ENCODE data around the gene TMEM132C.

The TMEM132C gene

DNA sequence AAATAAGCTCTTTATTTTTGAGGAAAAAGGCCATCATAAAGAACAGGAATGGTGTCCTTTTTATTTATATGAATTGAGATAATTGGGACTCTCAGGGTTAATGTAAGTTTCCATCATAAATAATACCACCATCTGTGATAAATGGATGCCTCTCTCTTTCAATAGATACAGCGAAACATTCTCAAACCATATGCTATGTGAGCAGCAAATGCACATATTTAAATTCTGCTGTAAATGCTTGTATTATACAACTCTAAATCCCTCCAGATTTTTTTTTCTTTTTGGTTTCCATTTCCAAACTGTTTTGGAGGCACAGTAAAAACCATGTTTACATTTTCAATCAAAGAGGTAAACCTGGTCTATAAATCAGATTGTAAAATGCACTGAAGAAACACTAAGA lies 132.3 kb downstream of the TMEM132C start:
- H3K4me3 ChIP-seq (ENCODE audit: low read length in 2 of 2): no peak overlapping the region
- no peaks in the 10 kb centered on the region for H3K9me3 ChIP-seq (ENCODE audit: control insufficient read depth in 2 of 2, low read length in 2 of 2)
- H3K27ac ChIP-seq (ENCODE audit: low read depth in 2 of 2, low read length in 2 of 2): no peak overlapping the region
- no peaks in the 10 kb centered on the region for H3K27me3 ChIP-seq (ENCODE audit: control insufficient read depth in 2 of 2, insufficient read depth in 2 of 2, low read length in 2 of 2)
- no peaks in the 10 kb centered on the region for H3K4me1 ChIP-seq (ENCODE audit: control insufficient read depth in 2 of 2, insufficient read depth in 2 of 2, low read length in 2 of 2)
- no peaks in the 10 kb centered on the region for H3K36me3 ChIP-seq (ENCODE audit: control insufficient read depth in 2 of 2, insufficient read depth in 2 of 2, low read length in 2 of 2)
- H3K9ac ChIP-seq (ENCODE audit: low read depth in 1 of 2, low read length in 2 of 2): no peak overlapping the region

DNA sequence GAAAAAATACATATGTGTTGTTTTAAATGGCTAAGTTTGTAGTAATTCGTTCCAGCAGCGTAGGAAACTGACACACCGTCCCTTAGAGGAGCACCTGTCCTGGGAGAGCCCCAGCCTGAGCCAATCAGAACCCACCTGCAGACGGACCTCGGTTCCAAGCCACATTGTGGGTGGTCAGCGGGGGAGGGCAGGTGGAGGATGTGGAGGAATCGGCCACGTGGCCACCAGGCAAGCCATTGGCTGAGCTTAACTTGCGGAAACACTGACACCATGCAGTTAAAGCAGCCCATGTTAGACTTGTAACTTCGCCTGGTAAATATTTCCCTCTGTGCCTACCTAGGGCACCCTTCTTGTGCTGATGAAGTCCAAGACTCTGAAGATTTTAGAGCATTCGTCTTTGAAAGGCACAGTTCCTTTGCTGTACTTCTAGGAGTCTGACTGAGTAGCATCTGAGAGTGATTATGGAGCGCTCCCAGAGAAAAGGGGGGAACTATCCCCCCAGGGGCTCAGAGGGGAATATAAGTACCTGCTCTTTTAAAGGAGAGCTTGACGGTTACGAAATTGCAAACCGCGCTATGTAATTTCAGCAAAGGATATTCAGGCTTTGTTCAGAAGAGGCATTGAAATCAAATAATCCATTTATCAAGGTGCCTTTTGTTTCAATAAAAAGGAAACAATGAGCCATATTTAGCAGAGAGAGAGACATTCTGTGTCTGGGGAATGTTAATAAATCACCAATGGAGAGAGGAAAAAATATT lies 135.7 kb downstream of the TMEM132C start:
- no peak overlapping the region for H3K27ac ChIP-seq (ENCODE audit: low read depth in 2 of 2, low read length in 2 of 2)
- H3K4me1 ChIP-seq (ENCODE audit: control insufficient read depth in 2 of 2, insufficient read depth in 2 of 2, low read length in 2 of 2): no peaks in the 10 kb centered on the region
- no peaks in the 10 kb centered on the region for H3K36me3 ChIP-seq (ENCODE audit: control insufficient read depth in 2 of 2, insufficient read depth in 2 of 2, low read length in 2 of 2)
- H3K9me3 ChIP-seq (ENCODE audit: control insufficient read depth in 2 of 2, low read length in 2 of 2): no peaks in the 10 kb centered on the region
- H3K9ac ChIP-seq (ENCODE audit: low read depth in 1 of 2, low read length in 2 of 2): no peak overlapping the region
- no peak overlapping the region for H3K4me3 ChIP-seq (ENCODE audit: low read length in 2 of 2)
- H3K27me3 ChIP-seq (ENCODE audit: control insufficient read depth in 2 of 2, insufficient read depth in 2 of 2, low read length in 2 of 2): no peaks in the 10 kb centered on the region

DNA sequence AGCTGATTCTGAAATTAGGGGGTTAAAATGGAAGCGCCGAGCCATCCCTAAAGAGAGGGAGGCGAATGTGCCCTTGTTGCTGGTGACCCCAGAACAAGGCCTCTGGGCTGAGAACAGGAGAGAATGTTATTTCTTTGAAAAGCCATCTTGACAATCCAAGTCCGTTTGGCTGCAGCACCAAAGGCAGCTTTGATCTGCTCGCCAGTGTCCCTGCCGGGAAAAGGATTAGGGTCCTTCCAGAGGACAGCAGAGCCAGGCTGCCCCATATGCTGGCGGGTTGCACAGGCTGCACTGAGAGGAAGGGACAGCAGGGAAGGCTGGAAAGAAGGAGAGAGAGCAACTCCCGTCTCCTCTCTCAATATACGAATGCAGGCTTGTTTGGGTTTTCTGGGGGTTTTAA lies 141.7 kb downstream of the TMEM132C start:
- no peaks in the 10 kb centered on the region for H3K9me3 ChIP-seq (ENCODE audit: control insufficient read depth in 2 of 2, low read length in 2 of 2)
- H3K27ac ChIP-seq (ENCODE audit: low read depth in 2 of 2, low read length in 2 of 2): no peak overlapping the region
- no peaks in the 10 kb centered on the region for H3K4me1 ChIP-seq (ENCODE audit: control insufficient read depth in 2 of 2, insufficient read depth in 2 of 2, low read length in 2 of 2)
- no peaks in the 10 kb centered on the region for H3K27me3 ChIP-seq (ENCODE audit: control insufficient read depth in 2 of 2, insufficient read depth in 2 of 2, low read length in 2 of 2)
- no peak overlapping the region for H3K4me3 ChIP-seq (ENCODE audit: low read length in 2 of 2)
- H3K9ac ChIP-seq (ENCODE audit: low read depth in 1 of 2, low read length in 2 of 2): no peak overlapping the region
- no peaks in the 10 kb centered on the region for H3K36me3 ChIP-seq (ENCODE audit: control insufficient read depth in 2 of 2, insufficient read depth in 2 of 2, low read length in 2 of 2)

DNA sequence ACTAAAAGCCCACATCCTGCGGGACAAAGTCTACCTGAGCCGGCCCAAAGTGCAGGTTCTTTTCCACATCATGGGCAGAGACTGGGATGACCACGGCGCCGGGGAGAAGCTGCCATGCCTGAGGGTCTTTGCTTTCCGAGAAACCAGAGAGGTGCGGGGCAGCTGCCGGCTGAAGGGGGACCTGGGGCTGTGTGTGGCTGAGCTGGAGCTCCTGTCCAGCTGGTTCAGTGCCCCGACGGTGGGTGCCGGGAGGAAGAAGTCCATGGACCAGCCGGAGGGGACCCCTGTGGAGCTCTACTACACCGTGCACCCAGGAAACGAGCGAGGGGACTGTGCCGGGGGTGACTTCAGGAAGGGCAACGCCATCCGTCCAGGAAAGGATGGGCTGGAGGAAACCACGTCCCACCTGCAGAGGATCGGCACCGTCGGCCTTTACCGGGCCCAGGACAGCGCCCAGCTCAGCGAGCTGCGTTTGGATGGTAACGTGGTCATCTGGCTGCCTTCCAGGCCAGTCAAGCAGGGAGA lies 148.1 kb downstream of the TMEM132C start:
- Histone ChIP-seq H3K4me1 (ENCODE audit: control insufficient read depth in 2 of 2, insufficient read depth in 2 of 2, low read length in 2 of 2) (no peaks in the 10 kb centered on the region), H3K36me3 (ENCODE audit: control insufficient read depth in 2 of 2, insufficient read depth in 2 of 2, low read length in 2 of 2) (no peaks in the 10 kb centered on the region), H3K9me3 (ENCODE audit: control insufficient read depth in 2 of 2, low read length in 2 of 2) (no peaks in the 10 kb centered on the region), H3K4me3 (ENCODE audit: low read length in 2 of 2) (no peak overlapping the region), H3K27me3 (ENCODE audit: control insufficient read depth in 2 of 2, insufficient read depth in 2 of 2, low read length in 2 of 2) (no peaks in the 10 kb centered on the region), H3K27ac (ENCODE audit: low read depth in 2 of 2, low read length in 2 of 2) (no peak overlapping the region), H3K9ac (ENCODE audit: low read depth in 1 of 2, low read length in 2 of 2) (no peak overlapping the region)

DNA sequence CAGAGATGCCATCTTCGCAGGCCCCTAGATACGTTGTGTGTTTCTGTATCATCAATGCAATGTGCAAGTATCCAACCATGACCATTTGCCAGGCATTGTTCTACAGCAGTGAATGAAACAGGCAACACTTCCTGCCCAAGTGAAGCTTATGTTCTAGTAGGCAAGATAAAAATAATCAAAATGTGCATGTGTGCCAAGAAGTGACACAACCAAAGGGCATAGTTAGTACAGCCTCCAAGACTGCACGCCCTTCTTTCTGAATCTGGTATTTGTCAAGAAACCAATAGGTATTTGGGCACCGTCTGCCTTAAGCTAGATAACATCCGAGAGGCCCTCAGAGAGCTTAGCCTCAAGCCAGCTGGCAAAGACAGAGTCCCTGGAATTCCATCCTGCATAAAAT lies 152.0 kb downstream of the TMEM132C start:
- no peaks in the 10 kb centered on the region for H3K4me1 ChIP-seq (ENCODE audit: control insufficient read depth in 2 of 2, insufficient read depth in 2 of 2, low read length in 2 of 2)
- H3K27ac ChIP-seq (ENCODE audit: low read depth in 2 of 2, low read length in 2 of 2): no peak overlapping the region
- no peaks in the 10 kb centered on the region for H3K36me3 ChIP-seq (ENCODE audit: control insufficient read depth in 2 of 2, insufficient read depth in 2 of 2, low read length in 2 of 2)
- no peak overlapping the region for H3K4me3 ChIP-seq (ENCODE audit: low read length in 2 of 2)
- H3K27me3 ChIP-seq (ENCODE audit: control insufficient read depth in 2 of 2, insufficient read depth in 2 of 2, low read length in 2 of 2): no peaks in the 10 kb centered on the region
- H3K9ac ChIP-seq (ENCODE audit: low read depth in 1 of 2, low read length in 2 of 2): no peak overlapping the region
- H3K9me3 ChIP-seq (ENCODE audit: control insufficient read depth in 2 of 2, low read length in 2 of 2): no peaks in the 10 kb centered on the region

DNA sequence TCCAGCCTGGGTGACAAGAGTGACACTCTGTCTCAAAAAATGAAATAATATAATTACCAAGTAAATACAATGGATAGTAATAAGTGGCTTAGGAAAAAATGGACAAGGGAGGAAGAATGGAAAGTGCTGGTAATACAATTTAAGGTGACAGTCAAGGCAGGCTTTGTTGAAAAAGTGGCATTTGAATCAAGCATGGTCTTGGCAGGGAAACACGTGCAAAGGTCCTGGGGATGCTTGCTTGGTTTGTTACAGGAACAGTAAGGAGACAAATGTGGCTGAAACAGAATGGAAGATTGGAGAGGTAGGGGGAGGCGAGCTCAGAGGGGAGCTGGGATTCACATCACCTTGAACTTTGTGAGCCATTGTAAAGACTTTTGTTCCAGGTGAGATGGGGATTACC lies 153.2 kb downstream of the TMEM132C start:
- no peaks in the 10 kb centered on the region for H3K4me1 ChIP-seq (ENCODE audit: control insufficient read depth in 2 of 2, insufficient read depth in 2 of 2, low read length in 2 of 2)

DNA sequence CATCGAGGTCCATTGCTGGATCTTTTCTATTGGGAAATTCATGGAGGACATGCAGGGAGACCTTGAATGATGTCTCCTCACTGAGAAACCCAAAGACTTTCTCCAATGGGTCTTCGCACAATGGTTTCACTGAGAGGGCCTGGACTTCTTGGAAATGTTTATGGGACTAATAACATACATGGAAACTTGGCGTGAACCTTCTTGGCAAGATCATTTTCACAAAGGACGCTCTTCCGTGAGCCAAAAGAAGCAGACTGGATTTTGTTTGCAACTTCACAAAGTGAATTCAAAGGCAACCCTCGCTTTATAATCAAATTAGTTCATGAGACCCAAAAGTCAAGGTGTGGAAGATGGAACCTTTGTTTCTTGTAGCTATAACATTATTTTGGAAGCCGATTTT lies 154.4 kb downstream of the TMEM132C start:
- no peaks in the 10 kb centered on the region for H3K4me1 ChIP-seq (ENCODE audit: control insufficient read depth in 2 of 2, insufficient read depth in 2 of 2, low read length in 2 of 2)
- H3K27ac ChIP-seq (ENCODE audit: low read depth in 2 of 2, low read length in 2 of 2): no peak overlapping the region
- H3K4me3 ChIP-seq (ENCODE audit: low read length in 2 of 2): no peak overlapping the region
- H3K27me3 ChIP-seq (ENCODE audit: control insufficient read depth in 2 of 2, insufficient read depth in 2 of 2, low read length in 2 of 2): no peaks in the 10 kb centered on the region
- H3K9me3 ChIP-seq (ENCODE audit: control insufficient read depth in 2 of 2, low read length in 2 of 2): no peaks in the 10 kb centered on the region
- H3K9ac ChIP-seq (ENCODE audit: low read depth in 1 of 2, low read length in 2 of 2): no peak overlapping the region
- no peaks in the 10 kb centered on the region for H3K36me3 ChIP-seq (ENCODE audit: control insufficient read depth in 2 of 2, insufficient read depth in 2 of 2, low read length in 2 of 2)

More for the DNA sequence above, 153.2 kb downstream of the TMEM132C start:
- Histone ChIP-seq H3K36me3 (ENCODE audit: control insufficient read depth in 2 of 2, insufficient read depth in 2 of 2, low read length in 2 of 2) (no peaks in the 10 kb centered on the region), H3K27me3 (ENCODE audit: control insufficient read depth in 2 of 2, insufficient read depth in 2 of 2, low read length in 2 of 2) (no peaks in the 10 kb centered on the region), H3K27ac (ENCODE audit: low read depth in 2 of 2, low read length in 2 of 2) (no peak overlapping the region), H3K4me3 (ENCODE audit: low read length in 2 of 2) (no peak overlapping the region), H3K9ac (ENCODE audit: low read depth in 1 of 2, low read length in 2 of 2) (no peak overlapping the region), H3K9me3 (ENCODE audit: control insufficient read depth in 2 of 2, low read length in 2 of 2) (no peaks in the 10 kb centered on the region)

DNA sequence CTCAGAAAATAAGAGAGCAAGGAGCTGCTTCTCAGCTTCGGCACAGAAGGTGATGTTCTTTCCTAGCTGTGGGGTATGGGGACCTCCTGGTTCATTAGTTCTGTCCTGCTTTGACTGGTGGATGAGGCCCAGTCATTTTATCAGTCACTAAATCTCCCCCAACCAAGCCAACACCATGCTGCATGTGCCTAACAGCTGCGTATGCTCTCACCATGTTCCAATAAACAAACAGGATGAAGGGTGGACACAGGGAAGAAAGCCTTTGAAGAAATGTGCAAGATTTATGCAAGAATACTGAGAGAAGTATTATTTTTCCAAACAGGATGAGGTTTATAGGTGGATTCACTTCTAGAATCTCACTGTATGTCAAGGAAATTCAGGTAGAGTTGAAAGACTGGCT lies 156.2 kb downstream of the TMEM132C start:
- H3K27me3 ChIP-seq (ENCODE audit: control insufficient read depth in 2 of 2, insufficient read depth in 2 of 2, low read length in 2 of 2): no peaks in the 10 kb centered on the region
- no peak overlapping the region for H3K9ac ChIP-seq (ENCODE audit: low read depth in 1 of 2, low read length in 2 of 2)
- H3K4me1 ChIP-seq (ENCODE audit: control insufficient read depth in 2 of 2, insufficient read depth in 2 of 2, low read length in 2 of 2): no peaks in the 10 kb centered on the region
- H3K4me3 ChIP-seq (ENCODE audit: low read length in 2 of 2): no peak overlapping the region
- H3K27ac ChIP-seq (ENCODE audit: low read depth in 2 of 2, low read length in 2 of 2): no peak overlapping the region
- H3K36me3 ChIP-seq (ENCODE audit: control insufficient read depth in 2 of 2, insufficient read depth in 2 of 2, low read length in 2 of 2): no peaks in the 10 kb centered on the region
- no peaks in the 10 kb centered on the region for H3K9me3 ChIP-seq (ENCODE audit: control insufficient read depth in 2 of 2, low read length in 2 of 2)

DNA sequence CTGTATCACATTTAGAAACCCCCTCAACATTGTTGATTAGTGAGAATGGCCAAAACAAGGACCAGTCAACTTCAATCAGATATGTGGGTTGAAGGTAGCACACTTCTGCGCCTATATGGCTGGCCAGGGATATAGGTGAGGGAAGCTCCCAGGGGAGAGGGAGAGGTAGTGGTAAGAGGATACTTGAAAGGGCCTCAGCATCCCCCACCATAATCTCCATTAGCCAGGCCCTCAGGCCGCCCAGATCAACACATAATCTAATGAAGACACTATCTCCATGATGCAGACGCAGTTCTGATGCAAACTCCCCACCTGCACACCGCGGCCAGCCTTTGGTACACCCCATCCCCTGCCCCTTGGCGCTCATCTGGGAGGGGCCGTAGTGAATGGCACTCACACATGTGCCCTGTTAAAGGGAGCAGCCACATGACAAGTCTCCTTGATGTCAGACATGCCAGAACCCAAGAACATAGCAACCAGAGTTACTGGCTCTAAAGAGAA lies 158.0 kb downstream of the TMEM132C start:
- Histone ChIP-seq H3K27me3 (ENCODE audit: control insufficient read depth in 2 of 2, insufficient read depth in 2 of 2, low read length in 2 of 2) (no peaks in the 10 kb centered on the region), H3K9me3 (ENCODE audit: control insufficient read depth in 2 of 2, low read length in 2 of 2) (no peaks in the 10 kb centered on the region), H3K36me3 (ENCODE audit: control insufficient read depth in 2 of 2, insufficient read depth in 2 of 2, low read length in 2 of 2) (no peaks in the 10 kb centered on the region), H3K27ac (ENCODE audit: low read depth in 2 of 2, low read length in 2 of 2) (no peak overlapping the region), H3K9ac (ENCODE audit: low read depth in 1 of 2, low read length in 2 of 2) (no peak overlapping the region), H3K4me3 (ENCODE audit: low read length in 2 of 2) (no peak overlapping the region), H3K4me1 (ENCODE audit: control insufficient read depth in 2 of 2, insufficient read depth in 2 of 2, low read length in 2 of 2) (no peaks in the 10 kb centered on the region)

DNA sequence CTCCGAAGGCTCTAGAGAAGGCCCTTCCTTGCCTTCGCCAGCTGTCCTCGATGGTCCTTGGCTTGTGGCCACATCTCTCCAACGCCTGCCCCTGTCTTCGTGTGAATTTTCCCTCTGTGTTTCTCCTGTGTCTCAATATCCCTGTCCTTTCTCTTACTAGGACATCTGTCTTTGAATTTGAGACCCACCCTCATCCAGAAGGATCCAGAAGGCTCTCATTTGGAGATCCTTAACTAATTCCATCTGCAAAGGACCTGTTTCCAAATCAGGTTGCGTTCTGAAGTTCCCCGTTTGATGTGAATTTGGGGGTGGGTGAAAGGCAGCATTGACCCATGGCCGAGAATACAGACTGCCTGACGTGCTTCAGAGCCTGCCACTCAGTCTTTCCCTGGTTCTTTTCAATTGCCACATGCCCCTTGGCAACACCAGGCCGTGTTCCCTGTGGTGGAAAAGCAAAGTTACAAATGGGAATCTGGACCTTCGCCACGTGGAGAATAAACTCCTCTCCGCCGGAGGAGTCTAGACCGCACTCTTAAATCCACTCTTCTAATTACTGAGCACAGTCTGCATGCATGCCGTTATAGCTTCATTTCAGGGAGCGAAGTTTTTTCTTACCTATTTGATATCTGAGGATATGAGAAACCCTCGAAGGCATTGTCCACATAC lies 158.8 kb downstream of the TMEM132C start:
- Histone ChIP-seq H3K36me3 (ENCODE audit: control insufficient read depth in 2 of 2, insufficient read depth in 2 of 2, low read length in 2 of 2) (no peaks in the 10 kb centered on the region), H3K27ac (ENCODE audit: low read depth in 2 of 2, low read length in 2 of 2) (no peak overlapping the region), H3K4me1 (ENCODE audit: control insufficient read depth in 2 of 2, insufficient read depth in 2 of 2, low read length in 2 of 2) (no peaks in the 10 kb centered on the region), H3K27me3 (ENCODE audit: control insufficient read depth in 2 of 2, insufficient read depth in 2 of 2, low read length in 2 of 2) (no peaks in the 10 kb centered on the region), H3K9ac (ENCODE audit: low read depth in 1 of 2, low read length in 2 of 2) (no peak overlapping the region), H3K4me3 (ENCODE audit: low read length in 2 of 2) (no peak overlapping the region), H3K9me3 (ENCODE audit: control insufficient read depth in 2 of 2, low read length in 2 of 2) (no peaks in the 10 kb centered on the region)

Measured in mucosa of rectum (tissue), 2 donors.